Neural cell (in vitro differentiated cells): ENCODE results near the gene XPA.

Experiments used
- EP300 ChIP-seq: fragments of 450-650 bp; conservative IDR thresholded peaks from 2 replicates; pipeline ENCODE4 v1.6.1; 2014; ENCODE audit warnings: antibody characterized with exemption, mild to moderate bottlenecking, moderate library complexity; ENCODE audit not compliant: poor library complexity, severe bottlenecking
- EZH2 ChIP-seq: fragments of 200-600, 300-800 bp; shearing (Covaris generic), sonication (generic); IDR thresholded peaks from 2 replicates; pipeline ENCODE4 v1.6.1; 2014; ENCODE audit warnings: antibody characterized with exemption, low read length, borderline replicate concordance, mild to moderate bottlenecking; ENCODE audit not compliant: insufficient read depth, poor library complexity, severe bottlenecking
- MXI1 ChIP-seq: fragments of 450-650 bp; conservative IDR thresholded peaks from 2 replicates; pipeline ENCODE4 v1.6.1; 2014; ENCODE audit warnings: antibody characterized with exemption, mild to moderate bottlenecking; ENCODE audit not compliant: poor library complexity, severe bottlenecking
- POLR2AphosphoS5 ChIP-seq: IDR thresholded peaks from 2 replicates; pipeline ENCODE4 v1.6.1; 2012
- RAD21 ChIP-seq: fragments of 450-650 bp; conservative IDR thresholded peaks from 2 replicates; pipeline ENCODE4 v1.6.1; 2014; ENCODE audit warnings: antibody characterized with exemption, mild to moderate bottlenecking, moderate library complexity
- TAF1 ChIP-seq: IDR thresholded peaks from 2 replicates; pipeline ENCODE4 v1.6.1; 2012; ENCODE audit warnings: low read depth
- TF ChIP-seq, protein P1 (sequence below): fragments of 450-650 bp; IDR thresholded peaks from 2 replicates; pipeline ENCODE4 v1.5.1; 2014; ENCODE audit warnings: antibody characterized with exemption, mild to moderate bottlenecking, moderate library complexity; ENCODE audit not compliant: poor library complexity, severe bottlenecking
- TF ChIP-seq, protein P2 (sequence below): IDR thresholded peaks from 2 replicates; pipeline ENCODE4 v1.6.1; 2012; ENCODE audit warnings: borderline replicate concordance

DNA sequence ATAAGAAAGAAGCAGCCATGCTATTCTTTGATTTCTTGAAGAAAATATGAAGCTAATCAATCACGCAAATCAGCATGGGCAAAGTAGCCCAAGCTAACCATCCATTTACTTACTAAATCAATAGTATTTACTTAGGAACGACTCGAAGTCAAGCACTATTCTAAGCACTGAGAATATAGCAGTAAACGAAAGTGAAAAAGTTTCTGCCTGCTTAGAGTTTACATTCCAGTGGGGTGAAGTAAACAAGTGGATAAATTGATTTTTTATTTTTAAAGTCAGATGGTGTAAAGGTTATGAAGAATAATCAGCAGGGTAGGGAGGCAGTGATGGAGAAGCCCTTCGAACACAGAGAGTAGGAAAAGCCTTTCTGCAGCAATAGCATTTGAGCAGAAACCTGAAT lies 69.5 kb downstream of the XPA start:
- TF ChIP-seq EZH2 (no peak), TAF1 (no peak), EP300 (no peak), MXI1 (no peak), POLR2AphosphoS5 (no peak), RAD21 (no peak)
- TF ChIP-seq, protein P1, sequence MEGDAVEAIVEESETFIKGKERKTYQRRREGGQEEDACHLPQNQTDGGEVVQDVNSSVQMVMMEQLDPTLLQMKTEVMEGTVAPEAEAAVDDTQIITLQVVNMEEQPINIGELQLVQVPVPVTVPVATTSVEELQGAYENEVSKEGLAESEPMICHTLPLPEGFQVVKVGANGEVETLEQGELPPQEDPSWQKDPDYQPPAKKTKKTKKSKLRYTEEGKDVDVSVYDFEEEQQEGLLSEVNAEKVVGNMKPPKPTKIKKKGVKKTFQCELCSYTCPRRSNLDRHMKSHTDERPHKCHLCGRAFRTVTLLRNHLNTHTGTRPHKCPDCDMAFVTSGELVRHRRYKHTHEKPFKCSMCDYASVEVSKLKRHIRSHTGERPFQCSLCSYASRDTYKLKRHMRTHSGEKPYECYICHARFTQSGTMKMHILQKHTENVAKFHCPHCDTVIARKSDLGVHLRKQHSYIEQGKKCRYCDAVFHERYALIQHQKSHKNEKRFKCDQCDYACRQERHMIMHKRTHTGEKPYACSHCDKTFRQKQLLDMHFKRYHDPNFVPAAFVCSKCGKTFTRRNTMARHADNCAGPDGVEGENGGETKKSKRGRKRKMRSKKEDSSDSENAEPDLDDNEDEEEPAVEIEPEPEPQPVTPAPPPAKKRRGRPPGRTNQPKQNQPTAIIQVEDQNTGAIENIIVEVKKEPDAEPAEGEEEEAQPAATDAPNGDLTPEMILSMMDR = no peak
- TF ChIP-seq, protein P2, sequence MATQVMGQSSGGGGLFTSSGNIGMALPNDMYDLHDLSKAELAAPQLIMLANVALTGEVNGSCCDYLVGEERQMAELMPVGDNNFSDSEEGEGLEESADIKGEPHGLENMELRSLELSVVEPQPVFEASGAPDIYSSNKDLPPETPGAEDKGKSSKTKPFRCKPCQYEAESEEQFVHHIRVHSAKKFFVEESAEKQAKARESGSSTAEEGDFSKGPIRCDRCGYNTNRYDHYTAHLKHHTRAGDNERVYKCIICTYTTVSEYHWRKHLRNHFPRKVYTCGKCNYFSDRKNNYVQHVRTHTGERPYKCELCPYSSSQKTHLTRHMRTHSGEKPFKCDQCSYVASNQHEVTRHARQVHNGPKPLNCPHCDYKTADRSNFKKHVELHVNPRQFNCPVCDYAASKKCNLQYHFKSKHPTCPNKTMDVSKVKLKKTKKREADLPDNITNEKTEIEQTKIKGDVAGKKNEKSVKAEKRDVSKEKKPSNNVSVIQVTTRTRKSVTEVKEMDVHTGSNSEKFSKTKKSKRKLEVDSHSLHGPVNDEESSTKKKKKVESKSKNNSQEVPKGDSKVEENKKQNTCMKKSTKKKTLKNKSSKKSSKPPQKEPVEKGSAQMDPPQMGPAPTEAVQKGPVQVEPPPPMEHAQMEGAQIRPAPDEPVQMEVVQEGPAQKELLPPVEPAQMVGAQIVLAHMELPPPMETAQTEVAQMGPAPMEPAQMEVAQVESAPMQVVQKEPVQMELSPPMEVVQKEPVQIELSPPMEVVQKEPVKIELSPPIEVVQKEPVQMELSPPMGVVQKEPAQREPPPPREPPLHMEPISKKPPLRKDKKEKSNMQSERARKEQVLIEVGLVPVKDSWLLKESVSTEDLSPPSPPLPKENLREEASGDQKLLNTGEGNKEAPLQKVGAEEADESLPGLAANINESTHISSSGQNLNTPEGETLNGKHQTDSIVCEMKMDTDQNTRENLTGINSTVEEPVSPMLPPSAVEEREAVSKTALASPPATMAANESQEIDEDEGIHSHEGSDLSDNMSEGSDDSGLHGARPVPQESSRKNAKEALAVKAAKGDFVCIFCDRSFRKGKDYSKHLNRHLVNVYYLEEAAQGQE = no peak
